GM20000 (cell line): ENCODE results near the gene ARMC3.
"Not testable (repeated sequence)": the region's sequence is repeated elsewhere in the genome, so short reads cannot be mapped to it uniquely, and the experiment has no call there.

Source experiments
- DNase-seq: peaks from one replicate; pipeline ENCODE4 v3.0.0; 2012; ENCODE audit warnings: low spot score
- TF ChIP-seq, protein P1 (sequence below): IDR thresholded peaks from 2 replicates; pipeline ENCODE4 v1.5.1; 2012; ENCODE audit warnings: mild to moderate bottlenecking, control low read depth; ENCODE audit errors: extremely low read depth, missing control alignments

ARMC3 gene

DNA sequence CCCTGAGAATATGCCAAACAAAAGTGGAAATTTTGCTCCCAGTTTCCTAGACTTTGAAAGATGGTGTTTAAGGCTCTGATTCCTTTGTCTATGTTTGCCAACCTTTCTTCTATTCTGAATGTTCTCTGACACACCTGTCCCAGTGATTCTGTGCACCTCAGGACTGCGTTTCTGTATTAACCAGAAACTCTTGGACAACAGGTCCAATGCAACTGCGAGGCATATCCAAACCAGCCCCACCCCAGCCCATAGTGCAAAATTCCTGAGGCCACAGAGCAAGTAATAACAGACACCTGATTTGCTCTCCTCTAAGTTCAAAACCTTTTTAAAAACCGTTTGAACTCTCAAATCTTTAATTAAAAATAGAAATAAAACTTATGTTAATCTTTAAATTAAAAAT lies 130.5 kb downstream of the ARMC3 start:
- no peak for DNase-seq
- TF ChIP-seq, protein P1, sequence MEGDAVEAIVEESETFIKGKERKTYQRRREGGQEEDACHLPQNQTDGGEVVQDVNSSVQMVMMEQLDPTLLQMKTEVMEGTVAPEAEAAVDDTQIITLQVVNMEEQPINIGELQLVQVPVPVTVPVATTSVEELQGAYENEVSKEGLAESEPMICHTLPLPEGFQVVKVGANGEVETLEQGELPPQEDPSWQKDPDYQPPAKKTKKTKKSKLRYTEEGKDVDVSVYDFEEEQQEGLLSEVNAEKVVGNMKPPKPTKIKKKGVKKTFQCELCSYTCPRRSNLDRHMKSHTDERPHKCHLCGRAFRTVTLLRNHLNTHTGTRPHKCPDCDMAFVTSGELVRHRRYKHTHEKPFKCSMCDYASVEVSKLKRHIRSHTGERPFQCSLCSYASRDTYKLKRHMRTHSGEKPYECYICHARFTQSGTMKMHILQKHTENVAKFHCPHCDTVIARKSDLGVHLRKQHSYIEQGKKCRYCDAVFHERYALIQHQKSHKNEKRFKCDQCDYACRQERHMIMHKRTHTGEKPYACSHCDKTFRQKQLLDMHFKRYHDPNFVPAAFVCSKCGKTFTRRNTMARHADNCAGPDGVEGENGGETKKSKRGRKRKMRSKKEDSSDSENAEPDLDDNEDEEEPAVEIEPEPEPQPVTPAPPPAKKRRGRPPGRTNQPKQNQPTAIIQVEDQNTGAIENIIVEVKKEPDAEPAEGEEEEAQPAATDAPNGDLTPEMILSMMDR = no peak

DNA sequence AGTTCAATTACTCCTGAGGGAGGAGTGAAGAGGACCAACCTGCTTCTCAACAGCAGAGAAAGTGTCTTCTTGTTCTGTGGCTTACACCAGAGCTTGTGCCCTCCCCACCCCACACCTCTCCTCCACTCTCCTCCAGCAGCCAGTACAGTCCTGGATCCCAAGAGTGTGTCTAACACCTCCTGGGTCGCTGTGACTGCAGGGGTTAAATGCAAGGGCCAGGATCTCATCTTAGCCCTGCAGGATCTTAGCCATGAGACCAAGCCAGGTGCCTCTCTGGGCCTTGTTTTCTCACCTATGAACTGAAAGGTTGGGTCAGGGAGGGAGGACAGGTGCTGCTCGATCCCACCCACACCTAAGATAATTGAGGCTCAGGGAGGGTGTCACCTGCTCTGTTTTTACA lies 133.1 kb downstream of the ARMC3 start:
- TF ChIP-seq, protein P1 = no peak
- DNase-seq = no peak

DNA sequence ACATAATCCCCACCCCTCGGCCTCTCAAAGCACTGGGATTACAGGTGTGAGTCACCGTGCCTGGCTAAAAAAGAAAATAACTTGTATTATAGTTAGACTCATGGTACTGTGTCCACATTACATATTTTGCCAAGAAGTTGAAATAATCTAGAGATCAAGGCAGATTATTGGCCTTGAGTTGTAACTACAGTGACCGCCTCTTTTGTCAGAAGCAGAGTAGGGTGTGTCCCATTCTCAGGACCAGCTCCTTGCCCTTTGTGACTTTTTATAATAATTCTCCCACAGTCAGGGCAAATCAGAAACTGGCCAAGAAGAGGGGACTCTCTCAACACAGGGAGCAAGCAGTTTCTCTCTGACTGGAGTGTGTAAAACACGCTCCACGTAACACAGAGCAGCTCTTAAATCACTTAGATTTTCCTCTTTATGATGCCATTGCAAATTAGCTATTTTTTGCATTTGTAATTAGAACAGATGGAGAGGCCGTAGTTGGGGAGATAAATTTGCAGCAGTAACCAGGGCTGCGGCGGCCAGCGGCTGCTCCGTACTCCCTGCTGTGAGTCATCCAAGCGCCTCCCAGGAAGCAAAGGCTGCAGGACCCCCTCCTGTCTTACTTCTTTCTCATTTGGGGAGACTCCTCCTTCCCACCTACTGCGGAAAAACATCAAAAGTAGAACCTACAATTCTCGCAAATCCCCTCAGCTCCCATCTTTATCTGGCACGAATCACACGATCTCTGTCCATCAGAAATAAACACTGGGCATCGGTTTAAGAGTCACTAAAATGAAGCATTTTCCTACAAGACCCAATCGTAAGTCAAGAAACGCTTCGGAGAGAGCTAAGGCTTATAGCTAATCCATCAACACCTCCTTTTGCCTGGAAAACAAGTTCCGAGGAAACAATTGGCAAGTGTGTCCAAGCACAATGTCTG lies 135.5 kb downstream of the ARMC3 start:
- no peak for DNase-seq
- TF ChIP-seq, protein P1 = no peak

DNA sequence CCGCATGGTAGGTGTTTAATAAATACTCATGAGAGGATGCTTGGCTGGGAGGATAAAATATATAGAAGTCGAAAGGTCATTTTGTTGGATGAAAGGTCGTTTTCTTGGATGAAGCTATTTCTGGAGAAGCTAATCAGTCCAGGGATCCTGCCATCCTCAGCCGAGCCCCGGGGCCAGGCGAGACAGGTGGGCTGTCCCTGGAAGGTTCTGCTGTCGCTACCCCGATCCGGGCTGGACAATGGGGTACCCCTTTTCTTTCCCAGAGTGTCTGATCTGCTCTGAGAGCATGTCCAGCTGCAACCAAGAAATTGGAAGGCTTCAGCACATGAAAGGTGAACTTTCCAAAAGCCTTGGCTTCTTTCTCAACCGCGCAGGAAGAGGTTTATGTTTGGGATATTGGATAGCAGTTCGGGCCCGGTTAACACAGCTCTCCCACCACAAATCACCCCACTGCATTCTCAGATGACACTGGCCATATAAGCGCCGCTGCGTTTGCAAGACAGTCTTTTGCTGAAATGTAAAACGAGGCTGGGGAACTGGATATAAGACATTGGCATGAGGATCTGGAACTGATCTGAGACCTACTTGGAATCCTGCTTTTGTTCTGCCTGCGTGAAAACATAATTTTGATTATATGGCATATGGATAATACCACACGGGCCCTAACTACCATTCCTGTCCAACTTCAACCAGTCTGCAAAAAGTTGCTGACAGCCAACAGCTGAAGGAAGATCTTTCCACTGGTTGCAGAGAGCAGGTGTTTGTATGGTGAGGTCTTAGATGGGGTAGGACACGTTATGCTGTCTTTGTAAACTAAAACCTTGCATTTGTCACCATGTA lies 136.3 kb downstream of the ARMC3 start:
- no peak for DNase-seq
- TF ChIP-seq, protein P1 = no peak

DNA sequence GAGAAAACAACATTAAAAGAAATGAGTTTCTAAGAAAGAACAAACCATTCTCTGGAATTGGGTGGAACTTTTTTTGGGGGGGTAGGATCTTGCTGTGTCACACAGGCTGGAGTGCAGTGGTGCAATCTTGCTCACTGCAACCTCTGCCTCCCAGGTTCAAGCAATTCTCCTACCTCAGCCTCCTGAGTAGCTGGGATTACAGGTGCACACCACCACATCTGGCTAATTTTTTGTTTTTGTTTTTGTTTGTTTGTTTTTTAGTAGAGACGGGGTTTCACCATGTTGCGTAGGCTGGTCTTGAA lies 136.9 kb downstream of the ARMC3 start:
- DNase-seq = not testable (repeated sequence)

GRCh38 chr10:23065181-23065948 lies 137.5 kb downstream of the ARMC3 start:
- DNase-seq = no peak
- TF ChIP-seq, protein P1 = no peak

GRCh38 chr10:23067337-23067736 lies 139.5 kb downstream of the ARMC3 start:
- TF ChIP-seq, protein P1 = no peak
- DNase-seq = no peak
